ENCODE data around the gene CYSRT1.

DNA sequence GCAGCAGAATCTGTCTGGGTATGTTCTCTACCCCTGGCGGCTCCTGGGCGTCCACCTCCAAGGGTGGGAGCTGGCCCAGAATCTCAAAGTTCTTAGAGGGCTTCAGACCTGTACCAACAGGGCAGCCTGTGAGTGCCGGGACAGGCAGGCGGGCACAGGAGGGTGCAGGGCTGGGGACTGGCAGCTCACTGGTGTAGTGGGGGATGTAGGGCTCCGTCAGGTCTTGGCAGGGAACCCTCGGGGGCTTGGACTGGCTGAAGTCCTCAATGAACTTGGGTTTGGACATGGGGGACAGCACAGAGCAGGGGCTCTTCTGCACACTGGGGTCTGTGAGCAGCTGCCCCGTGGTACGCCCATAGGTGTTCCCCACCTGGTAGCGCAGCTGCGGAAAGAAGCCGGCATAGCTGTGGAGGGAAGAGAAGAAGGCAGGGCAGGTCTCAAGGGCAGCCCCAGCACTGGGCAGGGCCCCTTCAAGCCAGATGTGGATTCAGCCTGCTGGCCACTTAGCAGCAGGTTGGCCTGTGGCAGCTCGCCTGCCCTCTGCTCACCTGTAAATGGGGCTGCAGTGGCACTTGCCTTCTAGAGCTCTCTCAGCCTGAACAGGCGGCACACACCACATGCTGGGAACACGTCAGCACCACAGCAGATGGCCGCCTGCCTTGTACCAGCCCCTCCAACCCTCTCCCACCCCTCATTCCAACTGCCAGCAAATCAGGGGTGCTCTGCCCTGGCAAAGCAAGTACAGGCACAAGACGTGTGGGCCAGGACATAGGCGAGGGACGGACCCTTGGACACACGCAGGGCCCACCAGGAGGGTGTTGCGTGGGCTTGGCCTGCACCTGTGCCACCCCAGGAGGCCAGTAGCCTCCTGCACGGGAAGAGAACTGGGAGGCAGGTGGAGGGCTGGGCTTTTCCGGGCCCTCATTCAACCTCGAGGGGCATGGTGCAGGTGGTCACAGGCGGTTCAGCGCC is 20.8 kb downstream of the CYSRT1 start:
- no peak for TF ChIP-seq CTCF (IDR thresholded peaks at IDR 0.05; ENCODE audit: extremely low read depth in 1 of 2, insufficient read depth in 1 of 2, low read depth in 1 of 2, low read length in 2 of 2)
- no peak for TF ChIP-seq EZH2 (IDR thresholded peaks at IDR 0.05; ENCODE audit: borderline replicate concordance, low read depth, low read length, severe bottlenecking)
- TF ChIP-seq POLR2A (IDR thresholded peaks at IDR 0.05; ENCODE audit: low read depth, low read length): no peak
- TF ChIP-seq FOS (IDR thresholded peaks at IDR 0.05; ENCODE audit: borderline replicate concordance, insufficient read depth, low read length): no peak
- no peak for TF ChIP-seq POLR2AphosphoS5 (IDR thresholded peaks at IDR 0.05; ENCODE audit: insufficient read depth, low read depth, low read length)
- no peak for TF ChIP-seq MYC (IDR thresholded peaks at IDR 0.05; ENCODE audit: low read depth, low read length)
- TF ChIP-seq, protein P1, sequence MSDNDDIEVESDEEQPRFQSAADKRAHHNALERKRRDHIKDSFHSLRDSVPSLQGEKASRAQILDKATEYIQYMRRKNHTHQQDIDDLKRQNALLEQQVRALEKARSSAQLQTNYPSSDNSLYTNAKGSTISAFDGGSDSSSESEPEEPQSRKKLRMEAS (IDR thresholded peaks at IDR 0.05; ENCODE audit: insufficient read depth, insufficient read length): no peak
